ENCODE results near the gene NSG1.

DNA sequence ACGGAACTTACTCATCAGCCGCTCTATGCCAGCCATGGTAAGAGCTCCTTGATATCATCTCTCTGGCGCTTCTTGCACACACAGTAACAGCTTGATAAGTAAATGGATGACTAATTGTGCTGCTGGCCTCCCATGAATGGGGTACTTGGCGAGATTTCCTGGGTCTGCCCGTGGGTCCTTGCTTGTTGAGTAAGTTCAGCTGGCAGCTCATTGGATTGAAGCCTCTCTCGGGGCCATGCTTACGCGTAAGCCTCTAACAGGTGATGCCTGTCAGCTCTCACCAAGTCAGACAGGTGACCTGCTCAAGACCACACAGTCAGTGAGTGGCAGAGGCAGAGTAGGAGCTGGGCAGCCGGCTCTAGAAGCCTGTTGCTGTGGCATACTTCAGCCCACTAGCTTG lies 7.7 kb downstream of the NSG1 start:
- TF ChIP-seq, protein P1, sequence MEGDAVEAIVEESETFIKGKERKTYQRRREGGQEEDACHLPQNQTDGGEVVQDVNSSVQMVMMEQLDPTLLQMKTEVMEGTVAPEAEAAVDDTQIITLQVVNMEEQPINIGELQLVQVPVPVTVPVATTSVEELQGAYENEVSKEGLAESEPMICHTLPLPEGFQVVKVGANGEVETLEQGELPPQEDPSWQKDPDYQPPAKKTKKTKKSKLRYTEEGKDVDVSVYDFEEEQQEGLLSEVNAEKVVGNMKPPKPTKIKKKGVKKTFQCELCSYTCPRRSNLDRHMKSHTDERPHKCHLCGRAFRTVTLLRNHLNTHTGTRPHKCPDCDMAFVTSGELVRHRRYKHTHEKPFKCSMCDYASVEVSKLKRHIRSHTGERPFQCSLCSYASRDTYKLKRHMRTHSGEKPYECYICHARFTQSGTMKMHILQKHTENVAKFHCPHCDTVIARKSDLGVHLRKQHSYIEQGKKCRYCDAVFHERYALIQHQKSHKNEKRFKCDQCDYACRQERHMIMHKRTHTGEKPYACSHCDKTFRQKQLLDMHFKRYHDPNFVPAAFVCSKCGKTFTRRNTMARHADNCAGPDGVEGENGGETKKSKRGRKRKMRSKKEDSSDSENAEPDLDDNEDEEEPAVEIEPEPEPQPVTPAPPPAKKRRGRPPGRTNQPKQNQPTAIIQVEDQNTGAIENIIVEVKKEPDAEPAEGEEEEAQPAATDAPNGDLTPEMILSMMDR (IDR thresholded peaks at IDR 0.05; ENCODE audit: low read depth, low read length, poor library complexity, severe bottlenecking): no peak
- TF ChIP-seq EZH2phosphoT487 (IDR thresholded peaks at IDR 0.05; ENCODE audit: borderline replicate concordance, low read length): no peak

All from DOHH2 (cell line).